GM12874 (cell line): Measurements from ENCODE around the gene ASB12.

Source experiments
- CTCF ChIP-seq: IDR thresholded peaks from 2 replicates; pipeline ENCODE4 v1.5.1; 2011; ENCODE audit warnings: low read depth, mild to moderate bottlenecking, control low read depth, low read length, moderate library complexity; ENCODE audit not compliant: insufficient read depth

Gene ASB12

GRCh38 chrX:64230123-64230970 is at the start of gene ASB12:
Gene ASB12, minus strand, starts transcription at chrX:64230607. Its CDS starts 4,957 bp downstream, at chrX:64225650.
- no peak for TF ChIP-seq CTCF

- TF ChIP-seq CTCF, result no peak
Observed at GRCh38 chrX:64265265-64265664, 34.9 kb upstream of the ASB12 start.

GRCh38 chrX:64229154-64229553 is 1.3 kb downstream of the ASB12 start:
- no peak for TF ChIP-seq CTCF

GRCh38 chrX:64218023-64218422 is 12.4 kb downstream of the ASB12 start:
- no peak for TF ChIP-seq CTCF

GRCh38 chrX:64206556-64207162 is 23.7 kb downstream of the ASB12 start:
- no peak for TF ChIP-seq CTCF

GRCh38 chrX:64205735-64206501 is 24.5 kb downstream of the ASB12 start:
- TF ChIP-seq CTCF, result no peak

GRCh38 chrX:64205441-64205734 is 25.0 kb downstream of the ASB12 start, which contains the start of gene AMER1:
Gene AMER1, minus strand, starts transcription at chrX:64205708. Its CDS starts 12,422 bp downstream, at chrX:64193286.
- TF ChIP-seq CTCF, result no peak
